NCI-H187 treated with DMSO at 0.1 percent for 48 hours (cell line): ENCODE measurements around the gene DNAH8.
"Not testable (repeated sequence)": the region's sequence is repeated elsewhere in the genome, so short reads cannot be mapped to it uniquely, and the experiment has no call there.

Experiments
- DNase-seq: peaks from one replicate; lab custom pipeline; 2025; lab: John Stamatoyannopoulos, UW

The DNAH8 gene

GRCh38 chr6:38750968-38751615, 36.0 kb downstream of the DNAH8 start:
- DNase-seq = no peak

GRCh38 chr6:38753707-38754106, 38.6 kb downstream of the DNAH8 start:
- no peak for DNase-seq

- DNase-seq = no peak
Observed at GRCh38 chr6:38755207-38755606, 40.1 kb downstream of the DNAH8 start.

- no peak for DNase-seq
Observed at GRCh38 chr6:38755874-38756273, 40.8 kb downstream of the DNAH8 start.

- DNase-seq = no peak
Observed at GRCh38 chr6:38760097-38760496, 45.0 kb downstream of the DNAH8 start.

GRCh38 chr6:38762848-38763247, 47.7 kb downstream of the DNAH8 start:
- no peak for DNase-seq

- no peak for DNase-seq
Observed at GRCh38 chr6:38767560-38767959, 52.4 kb downstream of the DNAH8 start.

GRCh38 chr6:38773338-38773737, 58.2 kb downstream of the DNAH8 start:
- no peak for DNase-seq

GRCh38 chr6:38774929-38775707, 60.0 kb downstream of the DNAH8 start:
- DNase-seq = no peak

GRCh38 chr6:38775870-38776269, 60.8 kb downstream of the DNAH8 start:
- DNase-seq = no peak

- no peak for DNase-seq
Observed at GRCh38 chr6:38776515-38776914, 61.4 kb downstream of the DNAH8 start.

- no peak for DNase-seq
Observed at GRCh38 chr6:38779310-38780062, 64.4 kb downstream of the DNAH8 start.

GRCh38 chr6:38782616-38783015, 67.5 kb downstream of the DNAH8 start:
- DNase-seq = no peak

- no peak for DNase-seq
Observed at GRCh38 chr6:38783443-38784228, 68.5 kb downstream of the DNAH8 start.

GRCh38 chr6:38784506-38785235, 69.6 kb downstream of the DNAH8 start:
- no peak for DNase-seq

GRCh38 chr6:38786486-38786885, 71.4 kb downstream of the DNAH8 start:
- DNase-seq = no peak

- no peak for DNase-seq
Observed at GRCh38 chr6:38789256-38789655, 74.1 kb downstream of the DNAH8 start.

- no peak for DNase-seq
Observed at GRCh38 chr6:38792356-38792755, 77.2 kb downstream of the DNAH8 start.

GRCh38 chr6:38794682-38795081, 79.6 kb downstream of the DNAH8 start:
- no peak for DNase-seq

GRCh38 chr6:38796006-38796405, 80.9 kb downstream of the DNAH8 start:
- DNase-seq = no peak

GRCh38 chr6:38796437-38796836, 81.3 kb downstream of the DNAH8 start:
- DNase-seq = not testable (repeated sequence)
